ENCODE measurements around the gene DLG1. TPM values are rescaled to one million over a fixed set of nuclear protein-coding genes. Genes with fewer than 3 reads are reported as not detected.

Gene DLG1
- polyA plus RNA-seq, 2 donors = 39.4 to 40.7 TPM

DNA sequence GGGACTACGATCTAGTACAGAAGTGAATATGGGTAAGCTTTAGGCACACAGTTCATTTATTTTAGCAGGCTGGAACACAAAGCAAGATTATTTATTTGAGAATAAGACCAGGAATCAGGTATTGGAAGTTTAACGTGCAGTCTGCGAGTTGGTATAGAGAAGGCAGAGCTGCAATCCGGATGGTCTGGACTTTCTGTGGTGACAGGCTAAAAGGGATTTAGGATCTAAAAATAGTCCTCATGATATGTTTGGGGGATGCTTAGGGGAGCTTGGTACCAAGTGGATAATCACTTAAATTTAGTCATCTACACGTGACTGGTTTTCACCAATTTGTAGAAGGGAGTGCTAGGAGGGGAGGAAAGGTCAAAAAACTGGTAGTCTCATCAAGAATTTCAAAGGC, 119.4 kb downstream of the DLG1 start:
- WGBS, 2 donors = 94% methylated on average over 5 of the region's 5 CpGs
- Histone ChIP-seq H3K4me3 (ENCODE audit: low read depth in 1 of 2, low read length in 2 of 2) (no peak overlapping the region), H3K27ac (ENCODE audit: low read depth in 2 of 2, low read length in 1 of 2) (no peak overlapping the region), H3K27me3 (ENCODE audit: control insufficient read depth in 1 of 2, insufficient read depth in 2 of 2, low read length in 2 of 2) (no peaks in the 10 kb centered on the region), H3K4me1 (ENCODE audit: control insufficient read depth in 2 of 2, insufficient read depth in 2 of 2, low read length in 1 of 2) (no peaks in the 10 kb centered on the region), H3K9me3 (ENCODE audit: control insufficient read depth in 2 of 2, insufficient read depth in 1 of 2, low read depth in 1 of 2, low read length in 1 of 2) (no peaks in the 10 kb centered on the region), H3K36me3 (ENCODE audit: control insufficient read depth in 2 of 2, insufficient read depth in 2 of 2, low read length in 1 of 2) (peaks cover 0 to 3% of the 10 kb centered on the region in 2 donors)

DNA sequence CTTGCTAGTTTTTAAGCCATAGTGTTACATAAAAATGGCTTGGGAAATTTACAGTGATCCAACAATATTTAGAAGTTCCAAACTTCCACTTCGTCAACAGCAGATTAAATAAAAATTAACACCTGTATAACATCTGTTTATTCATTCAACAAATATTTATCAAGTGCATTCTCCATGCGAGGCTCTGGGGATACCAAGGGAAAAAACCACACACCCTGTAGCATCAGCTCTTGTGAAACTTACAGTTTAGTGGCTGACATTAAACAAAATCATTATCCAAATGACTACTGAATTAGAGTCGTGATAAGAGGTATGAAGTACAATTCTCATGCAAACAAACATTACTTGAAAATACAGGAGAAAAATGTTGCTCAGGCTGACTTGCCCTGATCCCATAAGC, 122.9 kb downstream of the DLG1 start:
- no peak overlapping the region for H3K27ac ChIP-seq (ENCODE audit: low read depth in 2 of 2, low read length in 1 of 2)
- H3K36me3 ChIP-seq (ENCODE audit: control insufficient read depth in 2 of 2, insufficient read depth in 2 of 2, low read length in 1 of 2) = no peaks in the 10 kb centered on the region
- no peaks in the 10 kb centered on the region for H3K9me3 ChIP-seq (ENCODE audit: control insufficient read depth in 2 of 2, insufficient read depth in 1 of 2, low read depth in 1 of 2, low read length in 1 of 2)
- WGBS, 2 donors = 50 to 59% methylated on average over 3 of the region's 3 CpGs
- H3K4me1 ChIP-seq (ENCODE audit: control insufficient read depth in 2 of 2, insufficient read depth in 2 of 2, low read length in 1 of 2) = no peaks in the 10 kb centered on the region
- no peak overlapping the region for H3K4me3 ChIP-seq (ENCODE audit: low read depth in 1 of 2, low read length in 2 of 2)
- H3K27me3 ChIP-seq (ENCODE audit: control insufficient read depth in 1 of 2, insufficient read depth in 2 of 2, low read length in 2 of 2) = no peaks in the 10 kb centered on the region

DNA sequence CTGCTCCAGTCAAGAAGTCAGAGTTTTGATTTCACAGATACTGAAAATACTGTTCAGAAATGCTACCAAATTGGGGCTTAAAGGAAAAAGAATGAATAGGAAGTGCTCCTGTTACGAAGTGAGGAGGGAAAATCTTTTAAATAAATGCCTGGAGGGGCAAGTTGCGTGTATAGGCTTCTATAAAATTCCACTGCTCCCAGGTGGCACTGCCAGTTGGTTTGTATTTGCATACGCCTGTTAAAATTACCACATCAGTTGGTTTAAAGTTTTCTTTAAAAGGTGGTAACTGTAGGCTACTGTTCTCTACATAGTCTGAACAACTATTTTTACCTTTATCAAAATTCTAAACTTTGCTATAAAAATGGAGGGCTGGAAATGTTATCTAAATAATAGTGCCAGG, 123.5 kb downstream of the DLG1 start:
- Histone ChIP-seq H3K4me3 (ENCODE audit: low read depth in 1 of 2, low read length in 2 of 2) (no peak overlapping the region), H3K27me3 (ENCODE audit: control insufficient read depth in 1 of 2, insufficient read depth in 2 of 2, low read length in 2 of 2) (no peaks in the 10 kb centered on the region), H3K36me3 (ENCODE audit: control insufficient read depth in 2 of 2, insufficient read depth in 2 of 2, low read length in 1 of 2) (no peaks in the 10 kb centered on the region), H3K4me1 (ENCODE audit: control insufficient read depth in 2 of 2, insufficient read depth in 2 of 2, low read length in 1 of 2) (no peaks in the 10 kb centered on the region), H3K9me3 (ENCODE audit: control insufficient read depth in 2 of 2, insufficient read depth in 1 of 2, low read depth in 1 of 2, low read length in 1 of 2) (no peaks in the 10 kb centered on the region), H3K27ac (ENCODE audit: low read depth in 2 of 2, low read length in 1 of 2) (no peak overlapping the region)
- 48 to 58% methylated on average over 3 of the region's 3 CpGs for WGBS, 2 donors

DNA sequence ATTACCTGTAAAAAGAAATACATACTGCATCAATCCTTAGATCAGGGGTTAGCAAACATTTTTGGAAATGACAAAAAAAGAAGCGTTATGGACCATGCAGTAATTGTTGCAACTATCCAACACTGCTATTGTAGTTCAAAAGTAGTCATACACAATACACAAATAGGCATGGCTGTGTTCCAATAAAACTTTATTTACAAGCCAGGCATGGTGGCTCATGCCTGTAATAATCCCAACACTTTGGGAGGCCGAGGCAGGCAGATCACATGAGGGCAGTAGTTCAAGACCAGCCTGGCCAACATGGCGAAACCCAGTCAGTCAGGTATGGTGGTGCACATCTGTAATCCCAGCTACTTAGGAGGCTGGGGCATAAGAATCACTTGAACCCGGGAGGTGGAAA, 124.8 kb downstream of the DLG1 start:
- H3K4me1 ChIP-seq (ENCODE audit: control insufficient read depth in 2 of 2, insufficient read depth in 2 of 2, low read length in 1 of 2) = no peaks in the 10 kb centered on the region
- no peak overlapping the region for H3K27ac ChIP-seq (ENCODE audit: low read depth in 2 of 2, low read length in 1 of 2)
- 95 to 97% methylated on average over 4 of the region's 4 CpGs for WGBS, 2 donors

DNA sequence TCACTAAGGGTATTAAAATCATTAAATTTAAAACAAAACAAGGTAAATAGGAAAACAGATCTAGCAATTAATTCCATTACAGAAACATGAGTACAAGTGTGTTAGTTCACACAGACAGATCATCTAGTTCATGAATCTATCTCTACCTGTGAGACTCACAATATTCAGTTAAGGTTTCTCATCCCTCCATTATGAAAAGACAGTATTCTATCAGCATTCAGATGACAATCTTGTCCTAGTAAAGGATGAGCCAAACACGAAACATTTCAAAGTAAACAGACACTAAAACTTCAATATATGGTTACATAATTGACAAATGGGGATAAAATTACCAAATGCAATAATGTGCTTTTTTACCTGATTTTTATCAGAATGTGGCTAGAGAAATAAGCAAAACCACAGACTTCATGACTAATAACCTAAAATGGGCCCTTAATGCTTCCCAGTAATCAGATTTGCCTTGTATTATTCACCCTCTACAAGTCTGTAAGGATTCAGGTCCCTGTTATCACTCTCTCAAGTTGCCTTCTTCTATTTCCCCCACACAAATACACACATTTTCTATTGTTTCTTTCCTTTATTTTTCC, 126.8 kb downstream of the DLG1 start:
- Histone ChIP-seq H3K9me3 (ENCODE audit: control insufficient read depth in 2 of 2, insufficient read depth in 1 of 2, low read depth in 1 of 2, low read length in 1 of 2) (no peaks in the 10 kb centered on the region), H3K27ac (ENCODE audit: low read depth in 2 of 2, low read length in 1 of 2) (no peak overlapping the region), H3K36me3 (ENCODE audit: control insufficient read depth in 2 of 2, insufficient read depth in 2 of 2, low read length in 1 of 2) (no peaks in the 10 kb centered on the region), H3K4me1 (ENCODE audit: control insufficient read depth in 2 of 2, insufficient read depth in 2 of 2, low read length in 1 of 2) (no peaks in the 10 kb centered on the region), H3K4me3 (ENCODE audit: low read depth in 1 of 2, low read length in 2 of 2) (no peak overlapping the region), H3K27me3 (ENCODE audit: control insufficient read depth in 1 of 2, insufficient read depth in 2 of 2, low read length in 2 of 2) (no peaks in the 10 kb centered on the region)
- WGBS, 2 donors = 53 to 61% methylated on average over 1 of the region's 1 CpG

More for the DNA sequence above, 124.8 kb downstream of the DLG1 start:
- no peaks in the 10 kb centered on the region for H3K36me3 ChIP-seq (ENCODE audit: control insufficient read depth in 2 of 2, insufficient read depth in 2 of 2, low read length in 1 of 2)
- no peak overlapping the region for H3K4me3 ChIP-seq (ENCODE audit: low read depth in 1 of 2, low read length in 2 of 2)
- no peaks in the 10 kb centered on the region for H3K9me3 ChIP-seq (ENCODE audit: control insufficient read depth in 2 of 2, insufficient read depth in 1 of 2, low read depth in 1 of 2, low read length in 1 of 2)
- H3K27me3 ChIP-seq (ENCODE audit: control insufficient read depth in 1 of 2, insufficient read depth in 2 of 2, low read length in 2 of 2) = no peaks in the 10 kb centered on the region

DNA sequence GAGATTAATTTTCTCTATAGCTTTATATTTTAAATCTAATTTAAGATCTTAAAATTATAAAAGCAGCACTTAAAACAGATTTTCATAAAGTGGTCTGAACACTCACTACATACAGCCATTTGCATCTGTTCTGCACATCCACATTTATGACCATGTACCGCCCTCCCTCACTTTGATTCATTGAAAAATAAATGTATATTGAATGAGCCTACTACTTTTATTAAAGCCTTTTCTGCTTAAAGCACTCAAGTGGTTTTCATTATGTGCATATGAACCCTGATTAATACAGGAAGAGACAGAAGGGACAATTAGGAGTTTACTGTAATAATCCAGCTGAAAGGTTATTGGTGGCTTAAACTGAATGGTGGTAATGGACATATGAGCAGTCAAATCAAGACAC, 129.4 kb downstream of the DLG1 start:
- Histone ChIP-seq H3K27me3 (ENCODE audit: control insufficient read depth in 1 of 2, insufficient read depth in 2 of 2, low read length in 2 of 2) (no peaks in the 10 kb centered on the region), H3K9me3 (ENCODE audit: control insufficient read depth in 2 of 2, insufficient read depth in 1 of 2, low read depth in 1 of 2, low read length in 1 of 2) (no peaks in the 10 kb centered on the region), H3K36me3 (ENCODE audit: control insufficient read depth in 2 of 2, insufficient read depth in 2 of 2, low read length in 1 of 2) (no peaks in the 10 kb centered on the region), H3K27ac (ENCODE audit: low read depth in 2 of 2, low read length in 1 of 2) (no peak overlapping the region), H3K4me1 (ENCODE audit: control insufficient read depth in 2 of 2, insufficient read depth in 2 of 2, low read length in 1 of 2) (no peaks in the 10 kb centered on the region), H3K4me3 (ENCODE audit: low read depth in 1 of 2, low read length in 2 of 2) (no peak overlapping the region)
- 92 to 97% methylated on average over 1 of the region's 1 CpG for WGBS, 2 donors

DNA sequence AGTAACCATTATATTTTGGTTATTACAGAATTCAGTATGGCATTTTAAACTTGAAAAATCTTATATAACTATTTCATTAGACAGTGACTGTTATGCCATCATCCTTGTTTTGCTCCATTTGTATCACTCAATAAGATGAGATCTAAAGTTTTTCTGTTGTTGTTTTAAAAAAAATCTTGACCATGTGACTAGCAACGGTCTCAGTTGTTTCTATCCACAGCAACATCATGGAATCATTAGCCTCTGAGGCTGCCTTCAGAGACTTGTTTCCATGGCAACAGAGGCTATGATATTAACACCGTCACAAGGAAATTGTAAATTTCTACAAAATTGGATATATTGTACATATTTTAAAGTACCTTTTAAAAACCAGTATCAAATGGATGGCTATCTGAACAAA, 129.8 kb downstream of the DLG1 start:
- H3K36me3 ChIP-seq (ENCODE audit: control insufficient read depth in 2 of 2, insufficient read depth in 2 of 2, low read length in 1 of 2) = no peaks in the 10 kb centered on the region
- H3K27me3 ChIP-seq (ENCODE audit: control insufficient read depth in 1 of 2, insufficient read depth in 2 of 2, low read length in 2 of 2) = no peaks in the 10 kb centered on the region
- no peaks in the 10 kb centered on the region for H3K4me1 ChIP-seq (ENCODE audit: control insufficient read depth in 2 of 2, insufficient read depth in 2 of 2, low read length in 1 of 2)
- H3K9me3 ChIP-seq (ENCODE audit: control insufficient read depth in 2 of 2, insufficient read depth in 1 of 2, low read depth in 1 of 2, low read length in 1 of 2) = no peaks in the 10 kb centered on the region
- H3K4me3 ChIP-seq (ENCODE audit: low read depth in 1 of 2, low read length in 2 of 2) = no peak overlapping the region
- WGBS, 2 donors = 69 to 72% methylated on average over 2 of the region's 2 CpGs
- no peak overlapping the region for H3K27ac ChIP-seq (ENCODE audit: low read depth in 2 of 2, low read length in 1 of 2)

DNA sequence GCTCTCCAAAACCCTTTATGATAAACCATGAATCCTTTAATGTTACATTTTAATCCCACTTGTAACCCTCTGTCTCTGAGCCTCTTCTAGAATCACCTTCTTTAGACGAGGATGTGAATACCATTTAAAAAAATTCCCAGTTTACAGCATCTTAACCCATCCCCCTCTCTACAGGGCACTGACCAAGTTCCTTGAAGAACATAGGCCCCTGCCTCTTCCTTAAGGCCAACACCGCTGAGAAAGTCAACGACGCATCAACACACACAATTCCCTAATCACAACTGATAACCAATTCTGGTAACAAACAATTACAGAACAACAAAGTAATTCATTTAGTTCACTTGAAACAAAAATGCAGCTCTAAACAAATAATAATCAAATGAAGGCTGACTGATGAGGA, 130.3 kb downstream of the DLG1 start:
- H3K9me3 ChIP-seq (ENCODE audit: control insufficient read depth in 2 of 2, insufficient read depth in 1 of 2, low read depth in 1 of 2, low read length in 1 of 2) = no peaks in the 10 kb centered on the region
- no peaks in the 10 kb centered on the region for H3K27me3 ChIP-seq (ENCODE audit: control insufficient read depth in 1 of 2, insufficient read depth in 2 of 2, low read length in 2 of 2)
- H3K4me1 ChIP-seq (ENCODE audit: control insufficient read depth in 2 of 2, insufficient read depth in 2 of 2, low read length in 1 of 2) = no peaks in the 10 kb centered on the region
- no peaks in the 10 kb centered on the region for H3K36me3 ChIP-seq (ENCODE audit: control insufficient read depth in 2 of 2, insufficient read depth in 2 of 2, low read length in 1 of 2)
- no peak overlapping the region for H3K27ac ChIP-seq (ENCODE audit: low read depth in 2 of 2, low read length in 1 of 2)
- H3K4me3 ChIP-seq (ENCODE audit: low read depth in 1 of 2, low read length in 2 of 2) = no peak overlapping the region
- 88 to 91% methylated on average over 4 of the region's 4 CpGs for WGBS, 2 donors

DNA sequence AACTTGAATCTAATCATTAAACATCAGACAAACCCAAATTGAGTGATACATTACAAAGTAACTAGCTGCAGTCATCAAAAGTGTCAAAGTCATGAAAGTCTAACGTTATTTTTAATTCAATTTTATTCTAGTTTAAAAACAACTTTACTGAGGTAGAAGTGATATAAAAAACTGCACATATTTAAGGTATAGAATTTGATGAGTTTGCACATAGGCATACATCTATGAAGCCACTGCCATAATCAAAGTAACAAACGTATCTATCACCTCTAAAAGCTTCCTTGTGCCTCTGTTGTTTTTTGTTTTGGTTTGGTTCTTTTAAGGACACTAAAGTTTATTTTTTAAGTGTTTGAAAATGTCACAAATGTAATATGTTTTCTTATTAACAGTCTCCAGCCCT, 130.9 kb downstream of the DLG1 start:
- Histone ChIP-seq H3K27ac (ENCODE audit: low read depth in 2 of 2, low read length in 1 of 2) (no peak overlapping the region), H3K4me1 (ENCODE audit: control insufficient read depth in 2 of 2, insufficient read depth in 2 of 2, low read length in 1 of 2) (no peaks in the 10 kb centered on the region), H3K4me3 (ENCODE audit: low read depth in 1 of 2, low read length in 2 of 2) (no peak overlapping the region), H3K27me3 (ENCODE audit: control insufficient read depth in 1 of 2, insufficient read depth in 2 of 2, low read length in 2 of 2) (no peaks in the 10 kb centered on the region), H3K9me3 (ENCODE audit: control insufficient read depth in 2 of 2, insufficient read depth in 1 of 2, low read depth in 1 of 2, low read length in 1 of 2) (no peaks in the 10 kb centered on the region), H3K36me3 (ENCODE audit: control insufficient read depth in 2 of 2, insufficient read depth in 2 of 2, low read length in 1 of 2) (no peaks in the 10 kb centered on the region)
- 87 to 90% methylated on average over 2 of the region's 2 CpGs for WGBS, 2 donors

DNA sequence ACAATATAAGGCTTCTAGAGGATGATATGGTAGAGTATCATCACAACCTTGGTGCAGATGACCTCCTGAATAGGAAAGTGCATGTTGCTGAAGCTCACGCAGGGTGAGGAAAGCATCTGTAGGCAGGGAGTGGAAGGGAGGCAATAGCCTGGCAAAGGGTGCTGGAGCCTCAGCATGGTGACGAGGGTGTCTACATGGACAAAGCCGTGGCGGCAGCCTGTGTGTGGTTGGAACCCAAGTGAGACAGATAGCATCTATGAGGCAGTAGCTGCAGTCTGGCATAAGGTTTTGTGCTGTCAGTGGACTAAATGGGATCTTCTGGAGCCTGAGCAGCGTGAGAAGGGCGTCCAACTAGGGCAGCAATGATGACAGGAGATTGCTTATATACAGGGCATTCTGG, 132.5 kb downstream of the DLG1 start:
- Histone ChIP-seq H3K27ac (ENCODE audit: low read depth in 2 of 2, low read length in 1 of 2) (no peak overlapping the region), H3K36me3 (ENCODE audit: control insufficient read depth in 2 of 2, insufficient read depth in 2 of 2, low read length in 1 of 2) (no peaks in the 10 kb centered on the region), H3K4me1 (ENCODE audit: control insufficient read depth in 2 of 2, insufficient read depth in 2 of 2, low read length in 1 of 2) (no peaks in the 10 kb centered on the region), H3K9me3 (ENCODE audit: control insufficient read depth in 2 of 2, insufficient read depth in 1 of 2, low read depth in 1 of 2, low read length in 1 of 2) (no peaks in the 10 kb centered on the region), H3K27me3 (ENCODE audit: control insufficient read depth in 1 of 2, insufficient read depth in 2 of 2, low read length in 2 of 2) (no peaks in the 10 kb centered on the region), H3K4me3 (ENCODE audit: low read depth in 1 of 2, low read length in 2 of 2) (no peak overlapping the region)
- 96% methylated on average over 6 of the region's 6 CpGs for WGBS, 2 donors
